GM19463 (cell line): ENCODE data around the gene SCAPER.

Source experiments
- ATAC-seq: cut with Tn5 transposase; IDR thresholded peaks from one replicate; pipeline ENCODE4 v1.9.1; 2021; ENCODE audit warnings: mild to moderate bottlenecking, moderate library complexity; ENCODE audit not compliant: unreplicated experiment

Gene SCAPER

DNA sequence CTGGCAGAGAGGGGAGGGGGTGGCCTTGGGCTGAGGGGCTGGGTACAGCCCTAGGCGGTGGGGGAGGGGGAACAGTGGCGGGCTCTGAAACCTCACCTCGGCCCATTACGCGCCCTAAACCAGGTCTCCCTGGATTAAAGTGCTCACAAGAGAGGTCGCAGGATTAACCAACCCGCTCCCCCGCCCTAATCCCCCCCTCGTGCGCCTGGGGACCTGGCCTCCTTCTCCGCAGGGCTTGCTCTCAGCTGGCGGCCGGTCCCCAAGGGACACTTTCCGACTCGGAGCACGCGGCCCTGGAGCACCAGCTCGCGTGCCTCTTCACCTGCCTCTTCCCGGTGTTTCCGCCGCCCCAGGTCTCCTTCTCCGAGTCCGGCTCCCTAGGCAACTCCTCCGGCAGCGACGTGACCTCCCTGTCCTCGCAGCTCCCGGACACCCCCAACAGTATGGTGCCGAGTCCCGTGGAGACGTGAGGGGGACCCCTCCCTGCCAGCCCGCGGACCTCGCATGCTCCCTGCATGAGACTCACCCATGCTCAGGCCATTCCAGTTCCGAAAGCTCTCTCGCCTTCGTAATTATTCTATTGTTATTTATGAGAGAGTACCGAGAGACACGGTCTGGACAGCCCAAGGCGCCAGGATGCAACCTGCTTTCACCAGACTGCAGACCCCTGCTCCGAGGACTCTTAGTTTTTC, 563.6 kb downstream of the SCAPER start:
- no peak for ATAC-seq

DNA sequence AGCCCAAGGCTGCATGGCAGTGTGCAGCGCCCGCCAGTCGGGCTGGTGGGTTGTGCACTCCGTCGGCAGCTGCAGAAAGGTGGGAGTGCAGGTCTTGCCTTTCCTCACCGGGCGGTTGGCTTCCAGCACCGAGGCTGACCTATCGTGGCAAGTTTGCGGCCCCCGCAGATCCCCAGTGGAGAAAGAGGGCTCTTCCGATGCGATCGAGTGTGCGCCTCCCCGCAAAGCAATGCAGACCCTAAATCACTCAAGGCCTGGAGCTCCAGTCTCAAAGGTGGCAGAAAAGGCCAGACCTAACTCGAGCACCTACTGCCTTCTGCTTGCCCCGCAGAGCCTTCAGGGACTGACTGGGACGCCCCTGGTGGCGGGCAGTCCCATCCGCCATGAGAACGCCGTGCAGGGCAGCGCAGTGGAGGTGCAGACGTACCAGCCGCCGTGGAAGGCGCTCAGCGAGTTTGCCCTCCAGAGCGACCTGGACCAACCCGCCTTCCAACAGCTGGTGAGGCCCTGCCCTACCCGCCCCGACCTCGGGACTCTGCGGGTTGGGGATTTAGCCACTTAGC, 564.3 kb downstream of the SCAPER start:
- no peak for ATAC-seq

DNA sequence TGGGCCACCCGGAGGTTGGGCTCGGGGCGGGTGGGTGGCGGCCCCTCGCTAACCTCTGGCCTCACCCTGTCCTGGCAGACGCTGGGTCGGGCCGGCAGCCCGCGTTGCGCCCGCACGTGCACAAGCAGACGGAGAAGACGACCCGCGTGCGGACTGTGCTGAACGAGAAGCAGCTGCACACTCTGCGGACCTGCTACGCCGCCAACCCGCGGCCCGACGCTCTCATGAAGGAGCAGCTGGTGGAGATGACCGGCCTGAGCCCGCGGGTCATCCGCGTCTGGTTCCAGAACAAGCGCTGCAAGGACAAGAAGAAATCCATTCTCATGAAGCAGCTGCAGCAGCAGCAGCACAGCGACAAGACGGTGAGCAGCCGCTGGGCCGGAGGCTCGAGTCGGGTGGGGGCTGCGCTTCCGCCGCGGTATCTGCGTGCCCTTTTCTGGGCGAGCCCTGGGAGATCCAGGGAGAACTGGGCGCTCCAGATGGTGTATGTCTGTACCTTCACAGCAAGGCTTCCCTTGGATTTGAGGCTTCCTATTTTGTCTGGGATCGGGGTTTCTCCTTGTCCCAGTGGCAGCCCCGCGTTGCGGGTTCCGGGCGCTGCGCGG, 564.8 kb downstream of the SCAPER start:
- ATAC-seq = no peak

DNA sequence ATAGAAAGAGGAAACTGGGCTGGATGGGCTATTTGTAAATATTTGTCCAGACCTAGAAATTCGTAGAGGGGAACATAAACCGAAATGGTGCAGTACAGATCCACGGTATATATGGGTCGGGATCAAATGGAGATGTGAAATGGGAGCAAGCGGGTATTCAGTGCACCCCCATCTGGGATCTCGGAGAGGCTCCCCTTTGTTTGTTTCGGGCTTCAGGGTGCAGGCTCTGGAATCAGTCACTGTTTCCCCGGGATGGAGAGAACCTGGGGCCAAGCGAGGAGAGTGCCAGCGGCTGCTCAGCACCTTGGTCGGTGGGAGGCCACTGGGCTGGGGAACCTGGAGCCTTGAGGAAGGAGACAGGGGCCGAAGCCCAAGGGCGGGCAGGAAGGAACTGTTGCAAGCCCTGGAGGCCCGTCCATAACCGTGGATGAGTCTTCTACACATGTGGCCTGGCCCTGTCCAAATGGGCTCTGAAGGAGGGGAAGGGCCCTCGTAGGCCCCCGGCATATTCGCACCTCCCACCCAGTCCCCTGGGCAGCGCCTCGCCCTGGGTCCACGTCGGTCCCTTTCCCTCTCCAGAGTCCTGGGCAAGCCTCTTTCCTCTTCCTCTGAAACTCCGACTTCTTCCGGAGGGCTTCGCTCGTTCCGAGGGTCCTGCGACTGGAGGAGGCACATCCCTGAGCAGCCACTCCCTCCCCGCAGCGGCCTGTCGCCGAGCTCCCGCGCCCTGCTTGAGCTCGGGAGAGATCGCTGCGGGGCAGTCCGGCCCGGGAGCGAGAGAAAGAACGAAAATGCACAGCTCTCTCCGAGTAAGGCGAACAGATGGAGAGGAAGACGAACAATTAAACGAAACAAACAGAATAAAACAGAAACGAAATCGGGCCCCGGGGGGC, 565.6 kb downstream of the SCAPER start:
- ATAC-seq = no peak

DNA sequence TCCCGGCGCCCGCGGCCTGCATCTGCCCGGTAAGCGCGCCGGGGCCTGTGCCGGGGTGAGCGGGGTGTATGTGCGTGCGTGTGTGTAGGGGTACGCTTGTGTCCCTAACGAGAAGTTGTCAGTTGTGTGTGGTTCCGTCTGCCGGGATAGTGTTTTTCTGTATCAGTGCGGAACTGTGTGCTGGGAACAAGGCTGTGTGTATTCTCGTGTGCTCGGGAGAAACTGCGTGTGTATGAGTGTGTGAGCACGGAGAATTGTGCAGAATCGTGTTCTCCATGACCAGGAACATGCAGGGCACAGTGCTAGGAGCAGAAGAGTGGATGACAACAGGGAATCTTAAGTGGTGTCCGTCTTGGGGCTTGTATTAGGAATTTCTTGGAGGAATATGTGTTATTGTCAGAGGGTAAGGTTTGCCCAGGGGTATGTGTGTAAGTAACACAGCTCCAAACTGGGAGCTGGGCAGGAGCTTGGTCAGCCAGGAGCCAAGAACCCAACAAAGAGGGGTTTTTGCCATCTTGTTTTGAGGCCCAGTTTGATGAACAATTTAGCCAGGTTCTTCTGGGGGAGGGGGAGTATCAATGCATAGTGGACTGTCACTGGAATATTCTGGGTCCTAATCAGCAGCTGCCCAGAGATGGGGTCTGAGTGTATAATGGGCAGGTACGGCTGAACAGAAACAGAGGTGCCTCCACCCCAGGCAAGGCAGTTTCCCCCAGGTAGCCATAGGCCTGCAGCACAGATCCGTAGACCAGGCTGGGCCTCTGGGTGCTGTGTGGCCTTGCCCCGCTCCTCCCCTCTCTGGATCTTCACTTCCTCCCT, 566.4 kb downstream of the SCAPER start:
- ATAC-seq = no peak

DNA sequence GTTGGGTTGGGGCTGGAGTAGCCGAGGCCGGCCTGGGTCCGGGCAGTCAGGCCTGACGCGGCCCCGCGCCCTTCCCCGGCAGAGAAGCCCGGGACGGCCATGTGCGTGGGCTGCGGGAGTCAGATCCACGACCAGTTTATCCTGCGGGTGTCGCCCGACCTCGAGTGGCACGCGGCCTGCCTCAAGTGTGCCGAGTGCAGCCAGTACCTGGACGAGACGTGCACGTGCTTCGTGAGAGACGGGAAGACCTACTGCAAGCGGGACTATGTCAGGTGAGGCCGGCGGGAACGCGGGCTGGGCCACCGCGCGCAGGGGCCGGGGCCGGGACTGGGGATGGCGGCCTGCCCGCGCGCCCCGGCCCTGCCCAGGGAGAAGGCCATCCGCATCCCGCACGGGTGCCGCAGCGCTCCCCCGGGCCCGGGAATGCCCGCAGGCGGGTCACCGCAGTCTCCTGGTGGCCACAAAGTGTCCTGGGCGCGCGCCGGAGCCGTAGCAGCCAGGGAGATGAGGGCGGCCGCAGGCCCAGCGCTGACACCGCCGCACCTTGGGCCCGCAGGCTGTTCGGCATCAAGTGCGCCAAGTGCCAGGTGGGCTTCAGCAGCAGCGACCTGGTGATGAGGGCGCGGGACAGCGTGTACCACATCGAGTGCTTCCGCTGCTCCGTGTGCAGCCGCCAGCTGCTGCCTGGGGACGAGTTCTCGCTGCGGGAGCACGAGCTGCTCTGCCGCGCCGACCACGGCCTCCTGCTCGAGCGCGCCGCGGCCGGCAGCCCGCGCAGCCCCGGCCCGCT, 567.2 kb downstream of the SCAPER start:
- no peak for ATAC-seq

DNA sequence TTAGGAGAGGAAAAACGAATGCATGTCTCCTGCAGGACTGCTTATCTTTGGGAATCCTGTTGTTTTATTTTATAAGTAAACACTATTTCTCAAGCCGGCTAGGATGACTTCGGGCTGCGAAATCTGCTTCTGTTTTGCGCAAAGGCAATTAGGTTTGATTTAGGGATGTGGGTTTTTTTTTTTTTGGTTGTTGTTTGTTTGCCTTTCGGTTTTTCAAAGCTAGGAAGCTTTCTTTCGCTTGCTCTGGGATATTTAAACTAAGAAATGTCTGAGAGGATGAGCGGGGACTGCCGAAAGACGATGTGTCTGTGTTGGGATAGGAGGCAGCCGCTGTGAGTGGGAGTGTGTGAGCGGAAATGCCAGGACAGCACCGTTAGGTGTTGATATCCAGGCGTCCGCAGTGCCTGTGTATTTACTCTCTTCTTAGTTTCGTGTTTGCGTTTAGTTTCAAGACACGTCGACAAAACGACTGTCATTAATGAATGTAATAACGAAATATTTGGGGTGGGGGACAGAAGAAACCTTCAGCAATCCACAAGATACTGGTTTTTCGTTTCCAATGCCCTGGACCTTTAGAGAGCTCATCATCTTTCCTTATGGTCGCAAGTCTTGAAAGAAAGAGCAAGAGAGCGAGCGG, 568.0 kb downstream of the SCAPER start:
- ATAC-seq = no peak

DNA sequence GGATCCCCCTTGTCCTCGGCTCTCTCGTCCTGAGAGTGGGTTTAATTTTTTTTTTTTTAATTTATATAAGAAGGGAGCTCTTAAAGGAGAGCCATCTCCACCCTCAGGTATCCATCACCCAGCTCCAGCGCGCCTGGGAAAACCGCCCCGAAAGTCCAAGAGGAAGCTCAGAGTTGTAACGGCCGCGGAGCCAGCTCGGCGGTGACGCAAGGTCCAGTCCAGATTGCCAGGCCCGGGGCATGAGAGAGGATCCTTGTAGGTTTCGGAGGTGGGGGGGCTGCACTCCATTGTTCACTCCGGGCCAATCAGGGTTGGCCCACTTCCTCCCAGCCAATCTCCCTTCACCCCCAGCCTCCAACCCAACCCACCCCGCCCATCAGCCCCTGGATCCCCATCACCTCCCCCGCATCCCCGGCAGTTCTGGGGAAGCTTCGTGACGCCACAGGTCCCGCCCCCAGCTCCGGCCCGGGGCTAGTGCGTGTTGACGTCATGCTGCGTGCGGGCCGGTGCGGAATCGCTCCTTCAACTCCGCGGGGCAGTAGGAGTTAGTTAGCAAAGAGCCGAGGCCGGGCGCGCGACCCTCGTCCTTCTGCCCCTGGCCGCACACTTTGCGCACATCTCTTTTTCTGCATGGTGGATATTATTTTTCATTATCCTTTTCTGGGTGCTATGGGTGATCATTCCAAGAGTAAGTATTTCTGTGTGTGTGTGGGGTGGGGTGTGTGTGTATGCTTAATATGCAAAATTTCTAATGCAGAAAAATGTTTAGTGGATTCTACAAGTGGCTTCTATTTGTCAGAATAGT, 568.7 kb downstream of the SCAPER start, which contains the start of gene ISL2:
Gene ISL2 (plus strand): TSS at position 520 of the 805 bp plus-strand sequence. CDS start 111 bp downstream, at position 631.
- peak; percentile 51 for ATAC-seq

DNA sequence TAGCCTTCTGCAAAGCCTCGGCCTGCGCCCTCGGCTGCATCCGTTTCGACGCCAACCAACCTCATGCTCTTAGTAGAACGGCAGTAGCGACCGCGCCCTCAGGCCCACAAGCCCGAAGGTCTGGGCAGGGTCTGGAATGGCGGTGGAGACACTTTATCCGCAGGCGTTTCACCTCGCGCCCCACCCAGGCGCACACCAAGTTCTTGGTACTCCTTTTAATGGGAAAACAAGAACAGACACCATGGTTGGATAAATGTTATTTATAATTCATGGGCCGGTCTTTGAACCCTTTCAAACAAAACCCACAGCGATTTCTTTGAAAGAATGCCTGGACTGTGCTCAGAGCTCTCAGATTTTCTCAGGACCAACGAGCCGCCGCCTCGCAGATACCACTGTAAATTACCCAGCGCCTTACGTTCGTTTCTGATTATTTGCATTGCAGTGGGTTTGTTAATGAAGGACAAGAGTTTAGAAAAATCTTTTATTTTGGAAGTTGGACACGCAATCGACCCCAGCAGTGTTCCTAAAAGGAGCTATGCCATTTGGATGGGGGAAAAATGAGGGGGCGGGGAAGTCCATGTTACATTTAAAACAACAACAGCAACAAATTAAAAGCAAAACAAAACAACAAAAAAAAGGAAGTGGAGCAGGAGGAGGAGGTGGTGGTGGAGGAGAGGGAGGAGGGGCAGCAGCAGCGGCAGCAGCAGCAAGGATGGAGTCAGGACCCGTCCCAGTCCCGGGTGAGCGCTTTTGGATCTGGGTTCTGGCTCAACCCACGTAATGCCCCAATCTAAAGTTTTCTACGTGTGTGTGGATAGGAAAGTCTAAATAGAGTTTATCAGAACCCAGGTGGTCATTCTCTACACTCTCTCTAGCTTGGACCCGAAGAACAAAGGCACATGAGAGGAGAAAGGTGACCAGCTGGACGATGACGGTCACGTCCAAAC, 569.6 kb downstream of the SCAPER start:
- ATAC-seq = no peak

DNA sequence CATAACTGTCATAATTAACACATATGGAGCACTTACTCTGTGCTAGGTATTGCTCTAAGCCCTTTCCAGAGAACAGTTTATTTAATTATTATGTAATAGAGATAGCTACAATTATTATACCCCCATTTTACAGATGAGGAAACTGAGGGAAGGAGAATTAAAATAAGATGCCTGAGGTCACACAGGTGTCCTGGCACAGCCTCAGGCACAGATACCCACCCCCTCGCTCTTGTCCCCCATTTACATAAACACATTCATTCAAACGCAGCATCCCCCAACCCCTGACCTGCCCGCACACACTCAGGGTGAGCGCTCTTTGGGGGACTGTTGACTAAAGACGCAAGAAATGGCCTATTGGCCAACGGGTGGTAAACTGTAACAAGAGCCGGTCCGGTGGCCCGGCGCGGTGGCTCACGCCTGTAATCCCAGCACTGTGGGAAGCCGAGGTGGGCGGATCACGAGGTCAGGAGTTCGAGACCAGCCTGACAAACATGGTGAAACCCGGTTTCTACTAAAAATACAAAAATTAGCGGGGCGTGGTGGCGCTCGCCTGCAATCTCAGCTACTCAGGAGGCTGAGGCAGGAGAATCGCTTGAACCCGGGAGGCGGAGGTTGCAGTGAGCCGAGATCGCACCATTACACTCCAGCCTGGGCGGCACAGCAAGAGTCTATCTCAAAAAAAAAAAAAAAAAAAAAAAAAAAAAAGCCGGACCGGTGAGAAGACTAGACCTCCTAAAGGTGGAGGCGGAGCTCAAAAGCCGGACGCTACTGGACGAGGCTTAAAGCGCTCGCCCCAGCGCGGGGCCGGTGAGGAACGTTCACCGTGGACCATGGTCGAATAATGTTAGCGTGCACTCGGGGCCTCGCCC, 570.5 kb downstream of the SCAPER start:
- no peak for ATAC-seq

DNA sequence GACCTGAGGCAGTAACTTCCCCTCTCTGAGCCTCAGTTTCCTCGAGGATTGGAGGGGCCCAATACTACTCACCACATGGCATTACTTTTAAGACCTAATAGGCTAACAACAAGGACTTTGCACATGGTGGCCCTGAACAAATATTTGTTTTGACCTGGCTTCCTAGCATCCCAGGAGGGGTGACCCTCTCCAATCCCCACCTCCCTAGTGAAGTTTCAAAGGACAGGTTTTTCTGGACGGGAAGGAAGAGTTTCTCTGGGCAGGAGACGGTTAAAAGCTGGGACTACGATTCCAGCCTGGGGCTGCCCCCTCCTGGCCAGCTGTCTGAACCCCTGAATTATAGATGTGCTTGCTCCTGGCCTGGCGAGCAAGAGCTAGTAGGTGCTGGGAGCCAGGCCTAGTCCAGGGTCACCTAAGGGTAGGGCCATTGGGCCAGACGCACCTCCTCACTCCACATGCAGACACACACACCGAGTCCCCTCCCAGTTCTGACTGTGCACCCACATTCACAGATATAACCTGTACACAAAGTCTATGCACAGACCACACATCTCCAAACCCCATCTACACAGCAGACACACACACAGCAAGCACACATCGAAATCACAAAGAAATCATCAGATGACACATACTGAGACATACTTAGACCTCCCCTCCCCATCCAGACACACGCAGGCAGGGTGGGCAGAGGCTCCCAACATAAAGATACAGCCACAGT, 571.3 kb downstream of the SCAPER start:
- ATAC-seq = no peak

DNA sequence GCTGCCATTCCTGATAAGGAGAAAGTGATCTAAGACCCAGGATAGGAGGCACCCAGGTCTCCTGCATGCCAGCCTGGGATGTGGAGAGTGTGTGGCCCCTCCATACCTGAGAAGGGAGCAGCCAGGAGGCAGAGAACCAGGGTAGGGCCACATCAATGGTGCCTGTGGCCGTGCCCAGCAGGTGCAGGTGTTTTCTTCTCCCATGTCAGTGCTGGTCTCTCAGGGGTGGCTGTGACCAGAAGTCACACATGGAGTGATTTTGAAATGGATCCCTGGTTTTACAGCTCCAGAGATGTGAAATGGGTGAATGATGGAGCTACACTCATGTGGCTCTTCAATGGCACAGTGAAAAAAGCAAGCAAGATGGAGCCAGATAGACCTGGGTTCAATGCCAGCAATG, 571.8 kb downstream of the SCAPER start:
- no peak for ATAC-seq

DNA sequence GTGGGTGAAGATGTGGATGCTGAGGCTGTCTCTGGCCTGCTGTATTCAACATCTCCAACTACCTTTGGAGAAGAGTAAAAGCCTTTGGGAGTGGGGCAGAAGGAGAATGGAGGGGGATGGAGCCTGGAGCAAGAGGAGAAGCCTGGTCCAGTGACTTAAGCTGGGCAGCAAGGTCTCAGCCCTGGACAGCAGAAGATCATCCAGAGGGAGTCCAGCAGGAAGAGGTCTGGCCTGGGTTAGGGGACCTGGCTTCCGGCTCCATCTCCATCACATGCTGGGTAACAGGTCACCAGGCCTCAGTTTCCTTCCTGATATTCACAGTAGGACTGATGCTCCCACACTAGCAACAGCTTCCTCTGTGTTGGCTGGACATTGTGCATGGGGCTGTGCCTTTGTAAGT, 572.3 kb downstream of the SCAPER start:
- no peak for ATAC-seq

DNA sequence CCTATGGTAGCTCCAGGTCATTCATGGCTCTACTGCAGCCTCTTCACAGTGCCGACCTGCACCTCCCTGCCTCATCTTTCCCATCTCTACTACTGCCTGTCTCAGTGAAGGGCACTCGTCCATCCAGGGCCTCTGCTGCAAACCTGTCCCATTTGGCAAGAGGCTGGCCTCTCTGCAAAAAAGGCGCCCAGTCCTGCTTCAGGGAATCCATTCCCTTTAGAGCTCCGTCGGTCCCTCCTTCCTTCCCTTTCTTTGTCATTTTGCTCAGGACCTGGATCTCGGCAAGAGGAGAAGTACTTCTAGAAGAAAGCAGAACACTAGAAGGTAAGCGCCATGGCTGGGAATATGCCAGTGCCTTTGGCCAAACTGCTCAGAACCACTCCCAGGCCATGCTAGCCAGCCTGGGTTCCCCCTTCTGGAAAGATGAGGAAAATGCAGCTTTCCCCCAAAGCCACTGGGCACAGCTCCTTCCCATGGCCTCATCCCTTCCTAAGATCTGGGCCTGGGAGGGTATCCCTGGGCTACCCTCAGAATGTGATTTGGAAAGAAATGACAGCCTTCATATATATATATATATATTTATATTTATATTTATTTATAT, 575.0 kb downstream of the SCAPER start:
- no peak for ATAC-seq

DNA sequence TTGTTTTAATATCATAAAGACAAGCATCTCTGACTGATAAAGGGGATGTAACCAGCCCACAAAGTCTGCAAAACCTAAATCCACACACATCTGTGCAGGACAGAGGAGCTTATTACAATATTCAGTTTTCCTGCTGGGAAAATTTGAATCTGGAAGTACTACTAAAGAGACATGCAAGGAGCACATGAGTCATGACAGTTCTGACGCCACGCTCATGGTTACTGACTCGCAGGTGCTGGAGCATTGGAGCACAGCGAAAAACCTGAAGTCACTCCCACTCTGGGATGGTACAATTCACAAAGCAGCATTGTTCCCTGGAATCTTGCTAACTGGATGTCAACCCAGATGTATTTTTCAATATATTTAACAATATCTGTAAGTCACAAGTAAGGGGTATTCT, 576.2 kb downstream of the SCAPER start:
- ATAC-seq = no peak
